ENCODE measurements around the gene MRPL51. TPM values are rescaled to one million over a fixed set of nuclear protein-coding genes. Genes with fewer than 3 reads are reported as not detected.

Gene MRPL51
- total and polyA plus RNA-seq, 2 experiments from 2014 or later, result 68.3 to 301 TPM

- Histone ChIP-seq H3F3A (ENCODE audit: insufficient read depth) (no peaks in the 10 kb centered on the region), H3K36me3 (ENCODE audit: low read depth) (peaks cover 3% of the 10 kb centered on the region; the same call in 1 of the 2 replicates), H3K27me3 (replicated peaks; ENCODE audit: insufficient read depth) (no peaks in the 10 kb centered on the region), H3K4me3 (no peak within 1 kb of the TSS), H3K27ac (no peak within 1 kb of the TSS), H3K79me2 (ENCODE audit: insufficient read depth) (peaks cover 4% of the 10 kb centered on the region; the same call in 1 of the 2 replicates), H3K4me1 (ENCODE audit: insufficient read depth) (peaks cover 3% of the 10 kb centered on the region; the same call in 1 of the 2 replicates), H3K9ac (no peak within 1 kb of the TSS), H3K4me2 (ENCODE audit: unreplicated experiment) (no peak within 1 kb of the TSS), H2AFZ (no peak within 1 kb of the TSS), H3K9me2 (ENCODE audit: insufficient read depth) (no peaks in the 10 kb centered on the region), H3K9me3 (ENCODE audit: low read depth) (no peaks in the 10 kb centered on the region), H4K20me1 (ENCODE audit: insufficient read depth) (no peaks in the 10 kb centered on the region)
- in situ Hi-C loops (cut with MboI), result no loop called here
- no peak for TF ChIP-seq EZH2phosphoT487 (IDR thresholded peaks at IDR 0.05; ENCODE audit: insufficient read depth, low read depth)
- 85 to 89% methylated on average over 16 of the region's 16 CpGs for WGBS, 2 experiments (ENCODE audit: low coverage in 1 of 2, low lambda C conversion rate in 2 of 2, missing lambda C conversion rate in 2 of 2)
- DNase-seq, result no peak
Measured at GRCh38 chr12:6444704-6445688, 48.1 kb downstream of the MRPL51 start, which contains the start of gene CD27. Gene CD27 (plus strand): TSS chr12:6444955. CDS start chr12:6445096, 141 bp downstream.

DNA sequence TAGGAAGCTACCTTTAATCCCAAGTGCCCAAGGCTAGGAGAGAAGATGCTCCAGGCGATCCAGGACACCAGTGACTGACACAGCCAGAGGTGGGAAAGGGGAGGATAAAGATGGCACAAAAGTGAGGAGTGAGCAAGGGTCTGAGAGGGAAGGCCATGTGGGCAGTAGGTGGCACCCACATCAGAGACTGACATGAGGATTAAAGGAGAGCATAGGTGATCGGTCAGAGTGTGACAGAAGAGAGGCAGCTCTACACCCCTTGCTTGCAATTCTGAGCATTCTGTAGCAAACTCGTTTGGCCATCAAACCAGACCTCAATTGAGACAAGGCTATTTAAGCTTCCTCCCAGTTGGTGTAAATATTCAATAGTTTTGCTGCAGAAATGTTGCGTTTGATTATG lies 49.0 kb downstream of the MRPL51 start:
- DNase-seq, result no peak
- no peaks in the 10 kb centered on the region for H3K4me1 ChIP-seq (ENCODE audit: insufficient read depth)
- H3K4me3 ChIP-seq, result no peak overlapping the region
- no peaks in the 10 kb centered on the region for H3K9me2 ChIP-seq (ENCODE audit: insufficient read depth)
- H4K20me1 ChIP-seq (ENCODE audit: insufficient read depth), result no peaks in the 10 kb centered on the region
- no peaks in the 10 kb centered on the region for H3F3A ChIP-seq (ENCODE audit: insufficient read depth)
- H3K9me3 ChIP-seq (ENCODE audit: low read depth), result no peaks in the 10 kb centered on the region
- H2AFZ ChIP-seq, result no peak overlapping the region
- no peak overlapping the region for H3K27ac ChIP-seq
- no peak overlapping the region for H3K4me2 ChIP-seq (ENCODE audit: unreplicated experiment)
- in situ Hi-C loops (cut with MboI), result no loop called here
- H3K9ac ChIP-seq, result no peak overlapping the region
- 63 to 72% methylated on average over 4 of the region's 4 CpGs for WGBS, 2 experiments (ENCODE audit: low coverage in 1 of 2, low lambda C conversion rate in 2 of 2, missing lambda C conversion rate in 2 of 2)
- H3K79me2 ChIP-seq (ENCODE audit: insufficient read depth), result no peaks in the 10 kb centered on the region
- H3K27me3 ChIP-seq (replicated peaks; ENCODE audit: insufficient read depth), result no peaks in the 10 kb centered on the region
- TF ChIP-seq EZH2 (IDR thresholded peaks at IDR 0.05; ENCODE audit: insufficient read depth, poor library complexity, severe bottlenecking), result no peak
- no peak for TF ChIP-seq EZH2phosphoT487 (IDR thresholded peaks at IDR 0.05; ENCODE audit: insufficient read depth, low read depth)
- H3K36me3 ChIP-seq (ENCODE audit: low read depth), result peaks cover 3% of the 10 kb centered on the region; the same call in 1 of the 2 replicates

DNA sequence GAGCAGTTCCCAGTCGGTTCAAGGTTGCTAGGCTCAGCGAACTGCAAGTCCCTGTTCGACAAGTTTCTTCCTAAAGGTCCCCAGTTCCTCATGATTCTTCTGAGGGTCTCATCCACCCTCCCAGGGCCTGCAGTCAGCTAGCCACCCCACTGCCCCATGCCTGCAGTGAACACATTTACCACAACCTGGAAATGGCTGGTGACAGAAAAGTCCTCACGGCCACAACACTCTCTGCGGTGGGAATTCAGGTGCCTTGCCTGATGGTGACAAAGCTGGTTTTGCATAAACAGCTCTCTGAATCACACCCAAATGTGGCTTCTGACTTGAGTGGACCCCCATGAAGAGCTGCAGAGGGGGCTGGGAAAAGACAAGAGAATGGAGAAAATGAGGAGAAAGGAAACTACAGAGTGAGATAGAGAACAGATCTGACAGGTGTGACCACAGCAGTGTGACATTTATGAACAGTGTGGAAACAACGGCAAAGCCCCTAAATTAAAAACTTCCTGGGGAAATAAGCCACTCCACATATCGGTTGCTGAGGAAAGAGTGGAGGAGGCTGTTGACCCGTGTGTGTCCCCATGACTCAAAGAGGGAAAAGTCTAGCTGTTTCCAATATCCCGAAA lies 49.6 kb downstream of the MRPL51 start:
- Histone ChIP-seq H3F3A (ENCODE audit: insufficient read depth) (no peaks in the 10 kb centered on the region), H3K27me3 (replicated peaks; ENCODE audit: insufficient read depth) (no peaks in the 10 kb centered on the region), H3K9me3 (ENCODE audit: low read depth) (no peaks in the 10 kb centered on the region), H2AFZ (no peak overlapping the region), H3K36me3 (ENCODE audit: low read depth) (peaks cover 3% of the 10 kb centered on the region; the same call in 1 of the 2 replicates), H3K27ac (no peak overlapping the region), H3K79me2 (ENCODE audit: insufficient read depth) (no peaks in the 10 kb centered on the region), H3K4me1 (ENCODE audit: insufficient read depth) (no peaks in the 10 kb centered on the region), H3K4me2 (ENCODE audit: unreplicated experiment) (no peak overlapping the region), H3K4me3 (no peak overlapping the region), H3K9me2 (ENCODE audit: insufficient read depth) (no peaks in the 10 kb centered on the region), H3K9ac (no peak overlapping the region), H4K20me1 (ENCODE audit: insufficient read depth) (no peaks in the 10 kb centered on the region)
- TF ChIP-seq EZH2phosphoT487 (IDR thresholded peaks at IDR 0.05; ENCODE audit: insufficient read depth, low read depth) (no peak), EZH2 (IDR thresholded peaks at IDR 0.05; ENCODE audit: insufficient read depth, poor library complexity, severe bottlenecking) (no peak)
- 67 to 72% methylated on average over 9 of the region's 9 CpGs for WGBS, 2 experiments (ENCODE audit: low coverage in 1 of 2, low lambda C conversion rate in 2 of 2, missing lambda C conversion rate in 2 of 2)
- in situ Hi-C loops (cut with MboI), result no loop called here
- no peak for DNase-seq

- Histone ChIP-seq H3F3A (ENCODE audit: insufficient read depth) (no peaks in the 10 kb centered on the region), H3K27ac (no peak overlapping the region), H3K9ac (no peak overlapping the region), H3K79me2 (ENCODE audit: insufficient read depth) (no peaks in the 10 kb centered on the region), H3K4me1 (ENCODE audit: insufficient read depth) (no peaks in the 10 kb centered on the region), H3K36me3 (ENCODE audit: low read depth) (peaks cover 3% of the 10 kb centered on the region; the same call in 1 of the 2 replicates), H3K9me2 (ENCODE audit: insufficient read depth) (no peaks in the 10 kb centered on the region), H3K4me3 (no peak overlapping the region), H3K9me3 (ENCODE audit: low read depth) (no peaks in the 10 kb centered on the region), H2AFZ (no peak overlapping the region), H4K20me1 (ENCODE audit: insufficient read depth) (no peaks in the 10 kb centered on the region), H3K4me2 (ENCODE audit: unreplicated experiment) (no peak overlapping the region), H3K27me3 (replicated peaks; ENCODE audit: insufficient read depth) (no peaks in the 10 kb centered on the region)
- TF ChIP-seq EZH2phosphoT487 (IDR thresholded peaks at IDR 0.05; ENCODE audit: insufficient read depth, low read depth) (no peak), EZH2 (IDR thresholded peaks at IDR 0.05; ENCODE audit: insufficient read depth, poor library complexity, severe bottlenecking) (no peak)
- DNase-seq, result no peak
- 82 to 85% methylated on average over 9 of the region's 9 CpGs for WGBS, 2 experiments (ENCODE audit: low coverage in 1 of 2, low lambda C conversion rate in 2 of 2, missing lambda C conversion rate in 2 of 2)
- in situ Hi-C loops (cut with MboI), result no loop called here
Measured at GRCh38 chr12:6442836-6443235, 50.2 kb downstream of the MRPL51 start.

Other genes starting within 250 kb of the MRPL51 start
- not detected in 2 replicates for gene PLEKHG6, start 182.6 kb downstream of the MRPL51 start, total RNA-seq (2014; rRNA removed; shearing (Covaris generic))
- 0.30 TPM in 1 of 2 replicates, not detected in the other for gene PLEKHG6, start 182.6 kb downstream of the MRPL51 start, polyA plus RNA-seq (2016; fragmentation: Nextera tagmentation; extraction: Ambion mirVana)
- gene TNFRSF1A, start 151.2 kb downstream of the MRPL51 start, total RNA-seq (2014; rRNA removed; shearing (Covaris generic)), result 247 and 343 TPM in 2 replicates
- 183 and 197 TPM in 2 replicates for gene TNFRSF1A, start 151.2 kb downstream of the MRPL51 start, polyA plus RNA-seq (2016; fragmentation: Nextera tagmentation; extraction: Ambion mirVana)
- 0.76 TPM in 1 of 2 replicates, not detected in the other for gene SCNN1A, start 117.7 kb downstream of the MRPL51 start, total RNA-seq (2014; rRNA removed; shearing (Covaris generic))
- 0.25 and 0.59 TPM in 2 replicates for gene SCNN1A, start 117.7 kb downstream of the MRPL51 start, polyA plus RNA-seq (2016; fragmentation: Nextera tagmentation; extraction: Ambion mirVana)
- gene LTBR, start 109.1 kb downstream of the MRPL51 start, total RNA-seq (2014; rRNA removed; shearing (Covaris generic)), result 147 TPM in 2 replicates
- gene LTBR, start 109.1 kb downstream of the MRPL51 start, polyA plus RNA-seq (2016; fragmentation: Nextera tagmentation; extraction: Ambion mirVana), result 113 and 117 TPM in 2 replicates
- gene CD27, start 48.3 kb downstream of the MRPL51 start, total RNA-seq (2014; rRNA removed; shearing (Covaris generic)), result not detected in 2 replicates
- 0.28 and 0.32 TPM in 2 replicates for gene CD27, start 48.3 kb downstream of the MRPL51 start, polyA plus RNA-seq (2016; fragmentation: Nextera tagmentation; extraction: Ambion mirVana)
- gene TAPBPL, start 41.2 kb downstream of the MRPL51 start, total RNA-seq (2014; rRNA removed; shearing (Covaris generic)), result 7.8 and 8.1 TPM in 2 replicates
- 9.2 and 9.4 TPM in 2 replicates for gene TAPBPL, start 41.2 kb downstream of the MRPL51 start, polyA plus RNA-seq (2016; fragmentation: Nextera tagmentation; extraction: Ambion mirVana)
- 5.0 and 17.3 TPM in 2 replicates for gene VAMP1, start 22.6 kb downstream of the MRPL51 start, total RNA-seq (2014; rRNA removed; shearing (Covaris generic))
- gene VAMP1, start 22.6 kb downstream of the MRPL51 start, polyA plus RNA-seq (2016; fragmentation: Nextera tagmentation; extraction: Ambion mirVana), result 7.8 and 9.8 TPM in 2 replicates
- 26.3 and 46.8 TPM in 2 replicates for gene NCAPD2, start 840 bp upstream of the MRPL51 start, total RNA-seq (2014; rRNA removed; shearing (Covaris generic))
- 15.5 and 17.6 TPM in 2 replicates for gene NCAPD2, start 840 bp upstream of the MRPL51 start, polyA plus RNA-seq (2016; fragmentation: Nextera tagmentation; extraction: Ambion mirVana)
- 6,196 and 7,726 TPM in 2 replicates for gene GAPDH, start 41.3 kb upstream of the MRPL51 start, total RNA-seq (2014; rRNA removed; shearing (Covaris generic))
- 7,868 and 8,138 TPM in 2 replicates for gene GAPDH, start 41.3 kb upstream of the MRPL51 start, polyA plus RNA-seq (2016; fragmentation: Nextera tagmentation; extraction: Ambion mirVana)
- 18.0 and 19.7 TPM in 2 replicates for gene IFFO1, start 62.8 kb upstream of the MRPL51 start, total RNA-seq (2014; rRNA removed; shearing (Covaris generic))
- 14.5 and 19.2 TPM in 2 replicates for gene IFFO1, start 62.8 kb upstream of the MRPL51 start, polyA plus RNA-seq (2016; fragmentation: Nextera tagmentation; extraction: Ambion mirVana)
- 44.3 TPM in 2 replicates for gene NOP2, start 75.0 kb upstream of the MRPL51 start, total RNA-seq (2014; rRNA removed; shearing (Covaris generic))
- gene NOP2, start 75.0 kb upstream of the MRPL51 start, polyA plus RNA-seq (2016; fragmentation: Nextera tagmentation; extraction: Ambion mirVana), result 27.0 and 31.8 TPM in 2 replicates
- 148 and 171 TPM in 2 replicates for gene CHD4, start 114.1 kb upstream of the MRPL51 start, total RNA-seq (2014; rRNA removed; shearing (Covaris generic))
- 61.5 and 72.1 TPM in 2 replicates for gene CHD4, start 114.1 kb upstream of the MRPL51 start, polyA plus RNA-seq (2016; fragmentation: Nextera tagmentation; extraction: Ambion mirVana)
- not detected in 2 replicates for gene LPAR5, start 142.7 kb upstream of the MRPL51 start, total RNA-seq (2014; rRNA removed; shearing (Covaris generic))
- not detected in 2 replicates for gene LPAR5, start 142.7 kb upstream of the MRPL51 start, polyA plus RNA-seq (2016; fragmentation: Nextera tagmentation; extraction: Ambion mirVana)
- not detected in 2 replicates for gene ACRBP, start 154.2 kb upstream of the MRPL51 start, total RNA-seq (2014; rRNA removed; shearing (Covaris generic))
- gene ACRBP, start 154.2 kb upstream of the MRPL51 start, polyA plus RNA-seq (2016; fragmentation: Nextera tagmentation; extraction: Ambion mirVana), result not detected in 2 replicates
- 31.7 and 39.1 TPM in 2 replicates for gene ING4, start 169.9 kb upstream of the MRPL51 start, total RNA-seq (2014; rRNA removed; shearing (Covaris generic))
- 43.5 and 46.0 TPM in 2 replicates for gene ING4, start 169.9 kb upstream of the MRPL51 start, polyA plus RNA-seq (2016; fragmentation: Nextera tagmentation; extraction: Ambion mirVana)
- gene ZNF384, start 196.1 kb upstream of the MRPL51 start, total RNA-seq (2014; rRNA removed; shearing (Covaris generic)), result 17.3 and 26.2 TPM in 2 replicates
- gene ZNF384, start 196.1 kb upstream of the MRPL51 start, polyA plus RNA-seq (2016; fragmentation: Nextera tagmentation; extraction: Ambion mirVana), result 23.6 and 26.0 TPM in 2 replicates
- gene PIANP, start 207.6 kb upstream of the MRPL51 start, total RNA-seq (2014; rRNA removed; shearing (Covaris generic)), result 0.11 TPM in 1 of 2 replicates, not detected in the other
- gene PIANP, start 207.6 kb upstream of the MRPL51 start, polyA plus RNA-seq (2016; fragmentation: Nextera tagmentation; extraction: Ambion mirVana), result 0.60 and 0.75 TPM in 2 replicates
- 94.5 and 123 TPM in 2 replicates for gene COPS7A, start 230.8 kb upstream of the MRPL51 start, total RNA-seq (2014; rRNA removed; shearing (Covaris generic))
- 133 and 135 TPM in 2 replicates for gene COPS7A, start 230.8 kb upstream of the MRPL51 start, polyA plus RNA-seq (2016; fragmentation: Nextera tagmentation; extraction: Ambion mirVana)